Upper lobe of left lung (tissue), 4 donors: ENCODE results near the gene XKR3.

ENCODE experiments used
- CTCF ChIP-seq, 6 experiments: fragments of 450-650 bp in 4 of 6; fragments of 200-600 bp in 2 of 6; sonication (generic) in 2 of 6; IDR thresholded peaks; one replicate each; pipeline ENCODE4 v1.5.1; 2016 to 2019; ENCODE audit warnings: antibody characterized with exemption in 6 of 6
- EP300 ChIP-seq, 4 donors: sonication (generic); formaldehyde crosslinking; IDR thresholded peaks; one replicate each; pipeline ENCODE4 v1.5.1; 2017; ENCODE audit warnings: antibody characterized with exemption in 4 of 4, control low read depth in 2 of 4
- POLR2A ChIP-seq, 4 donors: fragments of 450-650 bp; IDR thresholded peaks; one replicate each; pipeline ENCODE4 v1.5.1; 2016 to 2017; ENCODE audit warnings: antibody characterized with exemption in 4 of 4, mild to moderate bottlenecking in 2 of 4
- POLR2AphosphoS5 ChIP-seq, 2 donors: sonication (generic); formaldehyde crosslinking; IDR thresholded peaks; one replicate each; pipeline ENCODE4 v1.5.1; 2017; ENCODE audit warnings: antibody characterized with exemption in 2 of 2

- TF ChIP-seq CTCF (IDR thresholded peaks at IDR 0.05) (no peak), POLR2A (IDR thresholded peaks at IDR 0.05) (no peak), POLR2AphosphoS5 (IDR thresholded peaks at IDR 0.05) (no peak), EP300 (IDR thresholded peaks at IDR 0.05) (no peak)
Observed at GRCh38 chr22:16831257-16831656, 6.0 kb upstream of the XKR3 start.
